ENCODE results near the gene CCDC32. TPM values are rescaled to one million over a fixed set of nuclear protein-coding genes. Genes with fewer than 3 reads are reported as not detected.

The CCDC32 gene
- polyA plus RNA-seq, 1 donor from 2014 or later = 131 TPM

DNA sequence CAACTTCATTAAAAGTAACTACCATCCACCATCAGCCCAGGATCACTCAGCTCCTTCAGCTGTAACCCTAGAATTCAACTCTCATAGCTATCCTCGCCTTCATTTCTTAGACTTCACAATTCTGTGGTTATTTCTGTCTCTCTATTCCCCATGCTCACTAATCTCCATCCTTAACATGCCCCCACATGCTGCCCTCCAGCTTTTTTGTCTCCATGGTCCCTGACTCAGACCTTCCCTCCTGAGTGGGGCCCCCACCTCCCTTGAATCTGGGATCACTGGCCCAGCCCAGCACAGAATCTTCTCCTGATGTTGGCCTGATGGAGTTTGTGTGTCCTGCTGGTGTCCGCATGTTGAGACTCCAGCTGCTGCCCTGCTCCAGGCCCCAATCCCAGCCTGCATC, 52.4 kb downstream of the CCDC32 start:
- no peaks in the 10 kb centered on the region for H3K9me3 Mint-ChIP-seq
- H3K36me3 Mint-ChIP-seq = no peaks in the 10 kb centered on the region
- peak overlapping the region; percentile 89 to 91 (median 90) for H3K4me3 Mint-ChIP-seq
- peaks cover 3% of the 10 kb centered on the region for H3K27me3 Mint-ChIP-seq
- H3K4me1 Mint-ChIP-seq = peaks cover 16% of the 10 kb centered on the region in 3 donors
- peak overlapping the region in 1 of 3 donors; percentile 6 for H3K27ac Mint-ChIP-seq

DNA sequence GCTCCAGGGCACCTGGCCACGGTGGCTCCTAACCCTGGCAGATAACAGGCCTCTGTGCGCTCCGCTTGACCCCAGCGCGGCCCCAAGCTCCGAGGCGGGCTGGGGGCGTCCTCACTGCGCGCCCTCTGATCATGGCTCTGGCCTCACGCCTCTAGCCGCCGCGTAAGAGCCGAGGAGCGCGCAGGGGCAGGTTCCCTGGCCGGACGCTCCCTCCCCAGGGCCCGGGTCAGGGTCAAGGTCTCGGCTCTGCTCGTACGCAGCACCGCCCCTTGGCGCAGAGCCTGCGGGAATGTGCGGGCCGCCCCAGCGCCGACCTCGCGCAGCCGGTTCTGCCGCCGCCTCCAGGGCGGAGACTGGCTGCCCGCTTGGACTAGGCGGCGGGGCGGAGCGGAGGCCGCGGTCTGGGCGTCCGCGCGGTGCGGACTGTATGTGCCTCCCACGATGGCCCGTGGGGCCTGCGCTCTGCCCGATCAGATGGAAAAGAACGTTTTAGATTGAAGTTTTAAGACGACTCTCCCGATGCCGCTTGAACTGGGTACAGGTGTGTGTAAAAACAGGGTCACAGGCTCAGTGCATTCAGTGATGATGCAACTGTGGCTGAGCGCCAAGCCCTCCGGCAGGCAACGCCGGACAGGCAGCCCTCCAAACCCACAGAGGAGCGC, 53.2 kb downstream of the CCDC32 start:
- Mint-ChIP-seq H3K4me3 (peak overlapping the region; percentile 89 to 91 (median 90)), H3K9me3 (no peaks in the 10 kb centered on the region), H3K36me3 (no peaks in the 10 kb centered on the region), H3K4me1 (peaks cover 18 to 21% (median 20%) of the 10 kb centered on the region in 3 donors), H3K27me3 (peaks cover 4% of the 10 kb centered on the region), H3K27ac (peak overlapping the region; percentile 66 to 93 (median 67))

DNA sequence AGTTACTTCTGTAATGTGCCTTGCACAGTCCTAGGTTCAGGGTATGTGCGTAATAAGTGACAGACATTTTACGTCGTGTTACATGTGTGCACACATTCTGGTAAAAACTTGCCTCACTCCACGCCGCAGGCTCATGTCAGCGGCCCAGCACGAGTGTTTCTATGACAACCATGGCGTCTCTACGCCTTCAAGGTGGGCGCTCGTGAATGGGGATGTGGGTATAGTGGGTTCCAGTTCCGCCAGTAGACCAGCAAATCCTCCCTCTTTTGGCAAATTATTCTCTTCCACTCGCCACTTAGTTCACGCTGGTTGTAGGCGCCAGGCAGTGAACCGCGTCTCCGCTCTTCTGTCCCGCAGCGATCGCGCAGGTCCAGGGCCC, 53.8 kb downstream of the CCDC32 start:
- peak overlapping the region; percentile 66 to 93 (median 67) for H3K27ac Mint-ChIP-seq
- H3K4me1 Mint-ChIP-seq = peaks cover 18 to 24% (median 22%) of the 10 kb centered on the region in 3 donors
- H3K4me3 Mint-ChIP-seq = peak overlapping the region; percentile 89 to 91 (median 90)
- H3K9me3 Mint-ChIP-seq = no peaks in the 10 kb centered on the region
- H3K27me3 Mint-ChIP-seq = peaks cover 4% of the 10 kb centered on the region
- H3K36me3 Mint-ChIP-seq = no peaks in the 10 kb centered on the region

DNA sequence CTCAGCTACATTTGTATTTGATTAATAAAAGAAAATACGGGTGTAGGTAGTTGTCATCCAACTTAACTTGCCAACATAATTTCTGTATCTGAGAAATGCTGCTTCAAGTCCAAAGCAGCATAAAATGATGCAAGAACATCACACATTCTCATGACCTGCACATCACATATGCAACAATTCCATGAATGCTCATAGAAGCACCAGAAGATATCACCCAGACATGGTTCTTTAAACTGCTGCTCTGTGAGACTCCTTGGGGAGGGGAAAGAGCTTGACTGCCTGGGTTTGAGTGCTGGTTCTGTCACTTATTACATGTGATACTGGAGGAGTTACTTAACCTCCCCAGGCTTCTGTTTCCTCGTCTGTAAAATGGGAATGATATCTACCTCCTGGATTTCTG, 54.6 kb downstream of the CCDC32 start:
- Mint-ChIP-seq H3K36me3 (no peaks in the 10 kb centered on the region), H3K4me1 (peaks cover 18 to 24% (median 22%) of the 10 kb centered on the region in 3 donors), H3K4me3 (peak overlapping the region in 2 of 4 donors; percentile 89 to 91), H3K9me3 (no peaks in the 10 kb centered on the region), H3K27ac (peak overlapping the region in 1 of 3 donors; percentile 67), H3K27me3 (peaks cover 4% of the 10 kb centered on the region)

DNA sequence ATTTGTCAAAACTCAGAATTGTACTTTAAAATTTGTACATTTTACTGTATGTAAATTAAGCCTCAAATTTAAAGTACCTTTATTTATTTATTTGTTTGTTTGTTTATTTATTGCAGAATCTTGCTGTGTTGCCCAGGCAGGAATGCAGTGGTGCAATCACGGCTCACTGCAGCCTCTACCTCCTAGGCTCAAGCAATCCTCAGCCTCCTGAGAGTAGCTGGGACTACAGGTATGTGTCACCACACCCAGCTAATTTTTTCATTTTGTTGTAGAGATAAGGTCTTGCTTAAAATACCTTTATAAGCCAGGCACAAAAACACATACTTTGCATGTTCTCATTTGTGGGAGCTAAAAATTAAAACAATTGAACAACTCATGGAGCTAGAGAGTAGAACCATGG, 56.6 kb downstream of the CCDC32 start:
- Mint-ChIP-seq H3K4me3 (peak overlapping the region in 1 of 4 donors; percentile 43), H3K27me3 (peaks cover 14% of the 10 kb centered on the region), H3K4me1 (peaks cover 16 to 24% (median 22%) of the 10 kb centered on the region in 3 donors), H3K36me3 (no peaks in the 10 kb centered on the region), H3K9me3 (no peaks in the 10 kb centered on the region), H3K27ac (no peak overlapping the region)

DNA sequence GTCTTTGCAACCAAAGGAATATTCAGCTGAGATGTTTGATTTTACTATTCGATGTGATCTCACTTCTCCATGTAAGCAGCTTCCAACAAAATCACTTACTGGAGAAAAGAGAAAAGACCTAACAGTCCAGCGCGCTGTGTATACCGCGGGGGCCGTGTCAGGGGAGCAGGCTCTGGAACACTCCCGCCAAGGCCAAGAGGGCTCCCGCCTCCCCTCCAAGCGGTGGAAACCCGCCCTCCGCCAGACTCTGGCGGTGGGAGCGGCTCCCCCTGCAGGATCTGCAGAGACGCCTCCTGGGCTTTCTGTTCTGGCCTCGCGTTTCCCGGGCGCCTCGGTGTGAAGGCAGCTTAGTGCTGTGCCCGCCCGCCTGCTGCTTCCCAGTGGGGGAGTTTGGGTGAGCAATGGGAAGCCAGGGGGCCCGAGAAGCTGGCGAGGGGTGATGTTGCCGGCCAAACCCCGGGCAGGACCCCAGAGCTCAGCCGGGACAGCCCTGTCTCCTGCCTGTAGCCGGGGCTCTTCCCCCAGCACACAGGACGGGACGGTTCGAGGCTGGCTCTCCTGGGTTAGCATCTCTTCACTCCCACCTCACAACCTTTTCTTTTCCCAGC, 57.8 kb downstream of the CCDC32 start:
- Mint-ChIP-seq H3K27ac (no peak overlapping the region), H3K4me3 (peak overlapping the region in 2 of 4 donors; percentile 59 to 76), H3K27me3 (peaks cover 18% of the 10 kb centered on the region), H3K9me3 (no peaks in the 10 kb centered on the region), H3K36me3 (no peaks in the 10 kb centered on the region), H3K4me1 (peaks cover 13 to 21% (median 20%) of the 10 kb centered on the region in 3 donors)

Other genes starting within 250 kb of the CCDC32 start
- 1.3 TPM for gene INAFM2, start 241.3 kb downstream of the CCDC32 start, polyA plus RNA-seq
- 0.11 TPM for gene CCDC9B, start 224.1 kb downstream of the CCDC32 start, polyA plus RNA-seq
- not detected for gene PHGR1, start 214.0 kb downstream of the CCDC32 start, polyA plus RNA-seq
- gene DISP2, start 206.8 kb downstream of the CCDC32 start, polyA plus RNA-seq = 0.19 TPM
- 4.6 TPM for gene KNSTRN, start 182.3 kb downstream of the CCDC32 start, polyA plus RNA-seq
- gene IVD, start 159.2 kb downstream of the CCDC32 start, polyA plus RNA-seq = 55.5 TPM
- 2.3 TPM for gene BAHD1, start 124.1 kb downstream of the CCDC32 start, polyA plus RNA-seq
- 1.8 TPM for gene CHST14, start 94.1 kb downstream of the CCDC32 start, polyA plus RNA-seq
- gene RPUSD2, start 4.3 kb upstream of the CCDC32 start, polyA plus RNA-seq = 19.7 TPM
- gene KNL1, start 29.2 kb upstream of the CCDC32 start, polyA plus RNA-seq = 1.1 TPM
- 0.45 TPM for gene RAD51, start 130.1 kb upstream of the CCDC32 start, polyA plus RNA-seq
- 18.3 TPM for gene RMDN3, start 190.2 kb upstream of the CCDC32 start, polyA plus RNA-seq
- gene GCHFR, start 199.0 kb upstream of the CCDC32 start, polyA plus RNA-seq = 44.2 TPM
- gene C15orf62, start 204.9 kb upstream of the CCDC32 start, polyA plus RNA-seq = 0.09 TPM
- gene ZFYVE19, start 242.0 kb upstream of the CCDC32 start, polyA plus RNA-seq = 16.0 TPM
- 34.0 TPM for gene DNAJC17, start 242.4 kb upstream of the CCDC32 start, polyA plus RNA-seq